H9 (cell line): ENCODE data around the gene NRN1L. TPM values are rescaled to one million over a fixed set of nuclear protein-coding genes. Genes with fewer than 3 reads are reported as not detected.

Experiments used
- DNase-seq: peaks from one replicate; pipeline ENCODE4 v3.0.0-alpha.2; 2017
- H2AFZ ChIP-seq: one replicate; pipeline ENCODE4 v1.6.1; 2013; ENCODE audit warnings: mild to moderate bottlenecking, low read length, control low read depth, moderate library complexity
- H2AK5ac ChIP-seq: 2 replicates; pipeline ENCODE4 v1.6.1; 2013; ENCODE audit warnings: low read length, control low read depth, mixed read lengths; ENCODE audit not compliant: insufficient read length
- H2BK120ac ChIP-seq: one replicate; pipeline ENCODE4 v1.6.1; 2013; ENCODE audit warnings: low read depth, mild to moderate bottlenecking, low read length, control low read depth, inconsistent platforms; ENCODE audit not compliant: poor library complexity, severe bottlenecking
- H2BK12ac ChIP-seq: 2 replicates; pipeline ENCODE4 v1.6.1; 2013; ENCODE audit warnings: low read length, control low read depth, mixed read lengths, low read depth; ENCODE audit not compliant: insufficient read length
- H2BK15ac ChIP-seq: 2 replicates; pipeline ENCODE4 v1.6.1; 2013; ENCODE audit warnings: low read depth, low read length, control low read depth
- H2BK20ac ChIP-seq: one replicate; pipeline ENCODE4 v1.6.1; 2013; ENCODE audit warnings: low read depth, mild to moderate bottlenecking, low read length, control low read depth, inconsistent platforms; ENCODE audit not compliant: poor library complexity, severe bottlenecking
- H2BK5ac ChIP-seq: 2 replicates; pipeline ENCODE4 v1.6.1; 2013; ENCODE audit warnings: low read length, control low read depth, mixed read lengths; ENCODE audit not compliant: insufficient read length
- H3K14ac ChIP-seq: 2 replicates; pipeline ENCODE4 v1.6.1; 2013; ENCODE audit warnings: low read length, control low read depth; ENCODE audit not compliant: insufficient read depth
- H3K18ac ChIP-seq: 2 replicates; pipeline ENCODE4 v1.6.1; 2013; ENCODE audit warnings: low read depth, mild to moderate bottlenecking, mixed read lengths, low read length, control low read depth; ENCODE audit not compliant: insufficient read length
- H3K23ac ChIP-seq: 2 replicates; pipeline ENCODE4 v1.6.1; 2013; ENCODE audit warnings: low read length, control low read depth, mixed read lengths, low read depth; ENCODE audit not compliant: insufficient read length
- H3K23me2 ChIP-seq: 2 replicates; pipeline ENCODE4 v1.6.1; 2013; ENCODE audit warnings: low read depth, mild to moderate bottlenecking, mixed read lengths, low read length, control low read depth; ENCODE audit not compliant: insufficient read length, poor library complexity, severe bottlenecking
- H3K27ac ChIP-seq: 2 replicates; pipeline ENCODE4 v1.5.1; 2013; ENCODE audit warnings: low read length, control low read depth, mixed read lengths, low read depth; ENCODE audit not compliant: insufficient read length
- H3K27me3 ChIP-seq: 2 replicates; pipeline ENCODE4 v1.6.1; 2013; ENCODE audit warnings: low read length, control low read depth, inconsistent platforms; ENCODE audit not compliant: insufficient read depth
- H3K4ac ChIP-seq: 2 replicates; pipeline ENCODE4 v1.6.1; 2013; ENCODE audit warnings: low read depth, mild to moderate bottlenecking, control low read depth, inconsistent platforms, low read length, moderate library complexity
- H3K4me1 ChIP-seq: 2 replicates; pipeline ENCODE4 v1.6.1; 2013; ENCODE audit warnings: low read length, control low read depth, inconsistent platforms; ENCODE audit not compliant: insufficient read depth
- H3K4me2 ChIP-seq: 2 replicates; pipeline ENCODE4 v1.6.1; 2013; ENCODE audit warnings: low read length, control low read depth, mixed read lengths; ENCODE audit not compliant: insufficient read length, insufficient read depth
- H3K56ac ChIP-seq: 2 replicates; pipeline ENCODE4 v1.6.1; 2013; ENCODE audit warnings: low read depth, mild to moderate bottlenecking, mixed read lengths, low read length, control low read depth; ENCODE audit not compliant: insufficient read length
- H3K79me1 ChIP-seq: 2 replicates; pipeline ENCODE4 v1.6.1; 2013; ENCODE audit warnings: low read depth, mild to moderate bottlenecking, moderate library complexity, low read length, control low read depth, inconsistent platforms; ENCODE audit not compliant: insufficient read depth, poor library complexity, severe bottlenecking
- H3K79me2 ChIP-seq: 2 replicates; pipeline ENCODE4 v1.6.1; 2013; ENCODE audit warnings: low read length, control low read depth, inconsistent platforms; ENCODE audit not compliant: insufficient read depth
- H3K9ac ChIP-seq: 2 replicates; pipeline ENCODE4 v1.6.1; 2013; ENCODE audit warnings: low read length, control low read depth, mixed read lengths; ENCODE audit not compliant: insufficient read length; ENCODE audit errors: extremely low read depth
- H3K9me3 ChIP-seq: one replicate; pipeline ENCODE4 v1.6.1; 2013; ENCODE audit warnings: low read depth, low read length, inconsistent platforms; ENCODE audit not compliant: control insufficient read depth
- H3T11ph ChIP-seq: one replicate; pipeline ENCODE4 v1.6.1; 2013; ENCODE audit warnings: mild to moderate bottlenecking, low read length, control low read depth, inconsistent platforms
- H4K20me1 ChIP-seq: one replicate; pipeline ENCODE4 v1.6.1; 2013; ENCODE audit not compliant: control insufficient read depth, insufficient read length, insufficient read depth
- H4K5ac ChIP-seq: 2 replicates; pipeline ENCODE4 v1.6.1; 2013; ENCODE audit warnings: low read depth, mild to moderate bottlenecking, mixed read lengths, low read length, control low read depth; ENCODE audit not compliant: insufficient read length
- H4K8ac ChIP-seq: replicated peaks from 2 replicates; pipeline ENCODE4 v1.6.1; 2013; ENCODE audit warnings: low read length, control low read depth, mixed read lengths, low read depth; ENCODE audit not compliant: insufficient read length
- H4K91ac ChIP-seq: 2 replicates; pipeline ENCODE4 v1.6.1; 2013; ENCODE audit warnings: low read depth, mild to moderate bottlenecking, moderate library complexity, mixed read lengths, low read length, control low read depth; ENCODE audit not compliant: insufficient read length
- H3K27ac Mint-ChIP-seq, 3 experiments: 2 replicates in 2 of 3; 3 replicates in 1 of 3; pipeline ENCODE4 v1.8.0; 2020 to 2021; ENCODE audit warnings: mixed read lengths in 3 of 3, mild to moderate bottlenecking in 1 of 3, moderate library complexity in 1 of 3
- H3K27me3 Mint-ChIP-seq: 2 replicates; pipeline ENCODE4 v1.8.0; 2021; ENCODE audit warnings: low read depth, mild to moderate bottlenecking, moderate library complexity, mixed read lengths
- H3K36me3 Mint-ChIP-seq, 3 experiments: 2 replicates in 2 of 3; 3 replicates in 1 of 3; pipeline ENCODE4 v1.8.0; 2020 to 2021; ENCODE audit warnings: low read depth in 3 of 3, mixed read lengths in 3 of 3; ENCODE audit not compliant: insufficient read depth in 1 of 3
- H3K4me1 Mint-ChIP-seq, 2 experiments: 2 replicates each; pipeline ENCODE4 v1.8.0; 2020; ENCODE audit warnings: mixed read lengths in 2 of 2
- H3K4me3 Mint-ChIP-seq, 2 experiments: 2 replicates in 1 of 2; 3 replicates in 1 of 2; pipeline ENCODE4 v1.8.0; 2020 to 2021; ENCODE audit warnings: mild to moderate bottlenecking in 2 of 2, mixed read lengths in 2 of 2, moderate library complexity in 1 of 2
- H3K9me3 Mint-ChIP-seq, 2 experiments: 2 replicates in 1 of 2; 3 replicates in 1 of 2; pipeline ENCODE4 v1.8.0; 2020; ENCODE audit warnings: mild to moderate bottlenecking in 2 of 2, mixed read lengths in 2 of 2, moderate library complexity in 1 of 2
- WGBS: extraction: QIAGEN DNeasy Blood & Tissue Kit; methylation state at CpG from one replicate; pipeline ENCODE4 v1.1.7; 2013; ENCODE audit warnings: missing lambda C conversion rate, low lambda C conversion rate, mixed read lengths; ENCODE audit not compliant: insufficient read length; ENCODE audit errors: extremely low coverage; 5-methylcytosine and 5-hydroxymethylcytosine counted together
- total RNA-seq: library from RNA; stranded (reverse); gene quantifications from 2 replicates; pipeline ENCODE4 v1.2.1, GENCODE V29; 2021
- TF ChIP-seq, protein P1 (sequence below): fragments of 200-600 bp; sonication (generic); conservative IDR thresholded peaks from 3 replicates; pipeline ENCODE4 v1.8.0; 2021; ENCODE audit warnings: antibody characterized with exemption, mild to moderate bottlenecking

The NRN1L gene
- total RNA-seq, 1 experiment from 2014 or later = 2.0 TPM

DNA sequence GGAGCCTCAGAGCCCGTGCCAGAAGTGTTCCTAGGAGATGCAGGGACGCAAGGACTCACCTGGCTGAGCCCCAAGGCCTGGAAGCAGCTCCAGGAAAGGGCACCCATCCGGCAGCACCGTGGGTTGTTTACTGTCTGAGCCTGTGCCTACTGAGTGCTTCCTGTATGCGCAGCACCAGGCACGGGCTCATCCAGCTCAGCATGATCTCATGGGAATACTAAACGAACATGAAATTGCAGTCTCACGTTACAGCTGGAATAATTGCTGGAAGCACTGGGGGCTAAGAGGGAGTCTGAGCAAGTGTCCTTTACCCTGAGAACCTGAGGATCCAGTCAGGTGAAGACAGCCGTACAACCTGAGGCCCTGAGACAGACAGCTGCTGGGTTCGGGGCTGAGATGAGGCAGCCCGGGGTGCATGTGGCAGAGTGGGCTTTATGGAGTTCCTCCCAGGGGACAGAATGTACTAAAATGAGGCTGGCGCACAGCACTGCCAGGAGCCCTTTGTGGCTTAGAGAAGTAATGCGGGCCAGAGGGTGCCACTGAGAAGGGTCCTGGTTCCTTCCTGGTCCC lies 41.6 kb downstream of the NRN1L start:
- Histone ChIP-seq H3K9me3 (no peaks in the 10 kb centered on the region), H3K4me1 (no peaks in the 10 kb centered on the region), H4K8ac (no peak overlapping the region), H3K79me2 (no peaks in the 10 kb centered on the region), H2BK5ac (no peak overlapping the region), H4K91ac (no peak overlapping the region), H2BK15ac (no peak overlapping the region), H2AFZ (no peak overlapping the region), H3K4me2 (no peak overlapping the region), H3K23me2 (no peaks in the 10 kb centered on the region), H3K14ac (no peak overlapping the region), H3K56ac (no peak overlapping the region), H3K23ac (no peak overlapping the region), H3T11ph (no peak overlapping the region), H2BK12ac (no peak overlapping the region), H3K9ac (no peak overlapping the region), H2BK20ac (no peak overlapping the region), H4K20me1 (no peaks in the 10 kb centered on the region), H4K5ac (no peak overlapping the region), H3K4ac (no peak overlapping the region), H3K18ac (no peak overlapping the region), H2BK120ac (no peak overlapping the region), H2AK5ac (no peak overlapping the region), H3K27ac (no peak overlapping the region), H3K79me1 (no peaks in the 10 kb centered on the region), H3K27me3 (no peaks in the 10 kb centered on the region)
- H3K27ac Mint-ChIP-seq = peak overlapping the region; percentile 61 to 85 (median 82); a peak in 3 of 7 replicates
- peaks cover 5 to 20% (median 14%) of the 10 kb centered on the region in 3 experiments for H3K36me3 Mint-ChIP-seq
- H3K4me3 Mint-ChIP-seq = peak overlapping the region in 1 of 2 experiments; percentile 14; a peak in 2 of 5 replicates
- peaks cover 4 to 16% of the 10 kb centered on the region in 2 experiments; a peak in 2 of 4 replicates for H3K4me1 Mint-ChIP-seq
- TF ChIP-seq, protein P1, sequence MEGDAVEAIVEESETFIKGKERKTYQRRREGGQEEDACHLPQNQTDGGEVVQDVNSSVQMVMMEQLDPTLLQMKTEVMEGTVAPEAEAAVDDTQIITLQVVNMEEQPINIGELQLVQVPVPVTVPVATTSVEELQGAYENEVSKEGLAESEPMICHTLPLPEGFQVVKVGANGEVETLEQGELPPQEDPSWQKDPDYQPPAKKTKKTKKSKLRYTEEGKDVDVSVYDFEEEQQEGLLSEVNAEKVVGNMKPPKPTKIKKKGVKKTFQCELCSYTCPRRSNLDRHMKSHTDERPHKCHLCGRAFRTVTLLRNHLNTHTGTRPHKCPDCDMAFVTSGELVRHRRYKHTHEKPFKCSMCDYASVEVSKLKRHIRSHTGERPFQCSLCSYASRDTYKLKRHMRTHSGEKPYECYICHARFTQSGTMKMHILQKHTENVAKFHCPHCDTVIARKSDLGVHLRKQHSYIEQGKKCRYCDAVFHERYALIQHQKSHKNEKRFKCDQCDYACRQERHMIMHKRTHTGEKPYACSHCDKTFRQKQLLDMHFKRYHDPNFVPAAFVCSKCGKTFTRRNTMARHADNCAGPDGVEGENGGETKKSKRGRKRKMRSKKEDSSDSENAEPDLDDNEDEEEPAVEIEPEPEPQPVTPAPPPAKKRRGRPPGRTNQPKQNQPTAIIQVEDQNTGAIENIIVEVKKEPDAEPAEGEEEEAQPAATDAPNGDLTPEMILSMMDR = peak; percentile 37
- DNase-seq = no peak
- H3K27me3 Mint-ChIP-seq = no peaks in the 10 kb centered on the region
- no CpG with 5 or more reads among the region's 13 CpGs for WGBS
- no peaks in the 10 kb centered on the region for H3K9me3 Mint-ChIP-seq
